Activated CD8-positive, alpha-beta memory T cell treated with anti-CD3 and anti-CD28 coated beads for 24 hours (primary cell): ENCODE measurements around the gene PFN3.

Experiments
- DNase-seq: peaks from one replicate; pipeline ENCODE4 v3.0.0-alpha.2; 2020

Gene PFN3, protein sequence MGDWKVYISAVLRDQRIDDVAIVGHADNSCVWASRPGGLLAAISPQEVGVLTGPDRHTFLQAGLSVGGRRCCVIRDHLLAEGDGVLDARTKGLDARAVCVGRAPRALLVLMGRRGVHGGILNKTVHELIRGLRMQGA

DNA sequence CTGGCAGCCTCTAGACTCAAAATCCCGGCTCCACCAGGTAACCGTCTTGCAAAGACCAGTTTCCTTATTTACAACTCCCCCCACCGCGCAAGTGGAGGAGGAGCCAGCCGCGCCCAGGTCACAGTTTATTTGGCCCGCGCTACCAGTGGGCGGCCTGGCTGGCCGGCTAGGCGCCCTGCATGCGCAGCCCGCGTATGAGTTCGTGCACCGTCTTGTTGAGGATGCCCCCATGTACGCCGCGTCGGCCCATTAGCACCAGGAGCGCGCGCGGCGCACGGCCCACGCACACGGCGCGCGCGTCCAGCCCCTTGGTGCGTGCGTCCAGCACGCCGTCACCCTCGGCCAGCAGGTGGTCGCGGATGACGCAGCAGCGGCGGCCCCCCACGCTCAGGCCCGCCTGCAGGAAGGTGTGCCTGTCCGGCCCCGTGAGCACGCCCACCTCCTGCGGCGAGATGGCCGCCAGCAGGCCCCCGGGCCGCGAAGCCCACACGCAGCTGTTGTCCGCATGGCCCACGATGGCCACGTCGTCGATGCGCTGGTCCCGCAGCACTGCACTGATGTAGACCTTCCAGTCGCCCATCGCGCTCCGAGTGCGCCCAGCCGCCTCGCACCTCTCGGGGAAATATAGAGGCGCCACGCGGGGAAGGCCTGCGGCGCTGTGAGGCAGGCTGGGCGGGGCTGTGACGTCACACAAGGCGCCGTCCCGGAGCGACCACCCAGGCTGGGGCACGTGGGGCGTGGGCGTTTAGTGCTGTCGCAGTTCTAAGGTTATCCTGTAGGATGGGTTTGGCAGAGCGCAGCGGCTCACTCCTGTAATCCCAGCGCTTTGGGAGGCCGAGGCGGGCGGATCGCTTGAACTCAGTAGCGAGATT lies at the start of gene PFN3:
Gene PFN3, minus strand, starts transcription at position 665 of the 872 bp plus-strand sequence. Its CDS starts 85 bp downstream, at position 580.
- no peak for DNase-seq

DNA sequence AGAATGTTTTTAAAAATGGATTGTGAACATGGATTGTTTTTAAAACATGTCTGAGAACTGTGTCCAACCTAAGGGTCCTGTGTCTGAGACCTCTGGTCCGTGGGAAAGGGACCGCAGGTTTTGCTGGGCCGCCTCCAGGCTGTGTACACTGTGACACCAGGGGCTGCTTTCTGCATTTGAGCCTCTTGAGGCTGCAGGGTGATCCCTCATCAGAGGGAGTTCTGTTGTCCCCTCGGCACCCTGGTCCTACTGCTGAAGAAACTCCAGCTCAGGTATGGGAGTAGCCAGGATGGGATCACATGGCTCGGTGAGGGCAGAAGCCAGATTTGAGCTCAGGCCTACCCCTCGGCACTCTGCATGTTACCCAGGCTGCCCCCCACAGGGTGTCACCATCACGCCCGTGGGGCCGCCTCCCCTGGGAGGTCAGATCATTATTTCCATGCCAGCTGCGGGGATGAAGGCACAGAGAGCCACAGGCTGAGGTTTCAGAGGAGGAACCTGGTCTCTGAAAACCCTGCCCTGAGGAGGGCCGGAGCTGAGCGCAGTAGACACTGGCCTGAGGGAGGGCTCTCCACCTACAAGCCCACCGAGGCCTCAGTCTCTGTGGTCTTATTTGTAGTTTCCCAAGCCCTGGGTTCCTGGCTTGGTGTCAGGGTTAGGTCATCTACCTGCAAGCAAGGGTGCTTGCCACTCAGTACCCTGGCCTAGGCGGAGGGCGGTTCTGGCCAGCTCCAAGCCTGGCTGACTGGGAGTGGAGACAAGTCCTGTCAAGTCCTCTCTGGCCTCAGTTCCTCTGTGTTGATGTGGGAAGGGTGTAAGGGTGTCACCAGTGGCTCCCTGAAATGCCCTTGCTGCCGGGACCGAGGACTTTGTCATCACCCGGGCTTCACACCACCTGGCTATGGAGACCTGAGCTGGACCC lies 48.9 kb upstream of the PFN3 start:
- no peak for DNase-seq

DNA sequence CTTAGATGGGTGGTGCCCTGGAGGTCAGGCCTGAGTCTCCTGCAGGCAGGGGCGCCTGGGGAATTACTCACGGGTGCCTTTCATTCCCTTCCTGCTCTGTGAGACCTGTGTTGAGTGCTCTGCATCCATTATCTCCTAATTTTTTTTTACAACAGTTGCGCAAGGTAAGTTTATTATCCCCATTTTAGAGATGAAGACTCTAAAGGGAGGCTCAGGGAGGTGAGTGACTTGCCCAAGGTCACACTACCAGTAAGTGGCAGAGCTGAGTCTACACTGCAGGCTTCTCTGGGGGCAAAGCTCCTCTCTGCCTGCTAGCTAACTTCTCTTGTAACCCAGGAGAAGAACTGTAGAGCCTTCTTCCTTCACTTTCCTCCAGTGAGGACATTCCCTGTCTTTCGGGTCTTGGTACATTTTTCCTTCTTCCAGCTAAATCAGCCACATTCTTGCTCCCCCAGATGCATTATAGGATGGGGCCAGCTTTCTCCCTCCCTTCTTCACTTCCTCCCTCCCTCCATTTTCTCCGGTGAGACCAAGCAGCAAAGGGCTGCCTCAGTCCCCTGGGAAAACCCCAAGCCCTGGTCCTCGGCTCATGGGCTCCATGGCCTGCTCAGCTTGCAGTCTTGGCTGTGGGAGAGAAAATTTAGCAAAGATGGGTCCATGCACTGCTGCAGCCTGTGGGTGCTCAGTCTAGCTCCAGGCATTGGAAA lies 47.9 kb upstream of the PFN3 start:
- DNase-seq = no peak

DNA sequence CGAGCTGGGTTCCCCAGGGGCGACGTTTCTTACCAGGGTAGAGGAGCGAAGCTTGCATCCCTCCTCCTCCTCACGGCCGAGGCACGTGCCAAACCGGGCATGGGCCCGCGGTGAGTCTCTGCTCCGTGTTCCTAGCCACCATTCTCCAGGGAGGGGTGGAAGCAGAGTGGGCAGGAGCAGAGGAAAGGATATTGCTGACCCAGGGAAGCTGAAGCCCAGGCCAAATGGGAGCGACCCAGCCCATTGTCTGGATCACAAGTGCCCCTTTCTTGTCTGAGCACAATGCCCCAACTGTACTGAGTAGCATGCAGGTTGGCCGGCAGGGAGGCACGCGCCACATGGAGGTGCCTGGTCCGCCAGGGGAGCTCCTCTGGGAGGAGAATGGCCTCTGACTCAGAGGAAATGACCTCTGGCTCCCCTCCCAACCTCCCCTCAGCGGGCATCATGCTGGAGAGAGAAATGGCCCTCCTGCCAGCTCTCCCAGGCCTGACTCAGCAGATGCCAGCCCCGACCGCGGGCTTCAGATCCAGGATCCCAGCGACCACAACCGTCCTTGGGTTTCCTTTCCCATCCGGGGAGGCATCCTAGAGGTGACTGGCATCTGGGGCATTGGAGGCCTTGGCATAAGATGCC lies 47.3 kb upstream of the PFN3 start:
- peak; percentile 78 for DNase-seq

DNA sequence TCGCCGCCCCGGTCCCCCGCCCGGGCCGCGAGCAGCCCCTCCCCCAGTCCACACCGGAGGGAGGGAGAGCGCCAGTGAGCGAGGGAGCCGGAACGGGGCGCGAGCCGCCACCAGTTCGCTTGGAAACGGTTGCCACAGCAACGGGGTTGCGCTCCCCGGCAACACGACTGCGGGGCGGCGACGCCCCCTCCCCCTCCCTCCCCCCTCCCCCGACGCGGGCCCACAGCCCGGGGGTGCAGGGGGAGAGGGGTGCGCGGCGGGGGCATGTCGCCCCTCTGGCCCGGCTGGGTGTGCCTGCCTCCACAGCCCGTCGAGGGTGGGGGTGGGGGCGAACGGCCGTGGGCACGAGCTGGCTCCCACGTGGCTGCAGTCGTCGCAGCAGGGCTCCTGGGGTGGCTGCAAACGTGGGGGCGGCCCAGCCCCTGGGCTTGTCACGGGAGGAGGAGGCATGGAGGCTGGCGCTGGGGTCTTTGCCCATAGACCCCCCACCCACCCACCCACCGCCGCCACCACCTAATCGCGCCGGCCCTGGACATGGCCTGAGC lies 46.7 kb upstream of the PFN3 start:
- peak; percentile 83 for DNase-seq

DNA sequence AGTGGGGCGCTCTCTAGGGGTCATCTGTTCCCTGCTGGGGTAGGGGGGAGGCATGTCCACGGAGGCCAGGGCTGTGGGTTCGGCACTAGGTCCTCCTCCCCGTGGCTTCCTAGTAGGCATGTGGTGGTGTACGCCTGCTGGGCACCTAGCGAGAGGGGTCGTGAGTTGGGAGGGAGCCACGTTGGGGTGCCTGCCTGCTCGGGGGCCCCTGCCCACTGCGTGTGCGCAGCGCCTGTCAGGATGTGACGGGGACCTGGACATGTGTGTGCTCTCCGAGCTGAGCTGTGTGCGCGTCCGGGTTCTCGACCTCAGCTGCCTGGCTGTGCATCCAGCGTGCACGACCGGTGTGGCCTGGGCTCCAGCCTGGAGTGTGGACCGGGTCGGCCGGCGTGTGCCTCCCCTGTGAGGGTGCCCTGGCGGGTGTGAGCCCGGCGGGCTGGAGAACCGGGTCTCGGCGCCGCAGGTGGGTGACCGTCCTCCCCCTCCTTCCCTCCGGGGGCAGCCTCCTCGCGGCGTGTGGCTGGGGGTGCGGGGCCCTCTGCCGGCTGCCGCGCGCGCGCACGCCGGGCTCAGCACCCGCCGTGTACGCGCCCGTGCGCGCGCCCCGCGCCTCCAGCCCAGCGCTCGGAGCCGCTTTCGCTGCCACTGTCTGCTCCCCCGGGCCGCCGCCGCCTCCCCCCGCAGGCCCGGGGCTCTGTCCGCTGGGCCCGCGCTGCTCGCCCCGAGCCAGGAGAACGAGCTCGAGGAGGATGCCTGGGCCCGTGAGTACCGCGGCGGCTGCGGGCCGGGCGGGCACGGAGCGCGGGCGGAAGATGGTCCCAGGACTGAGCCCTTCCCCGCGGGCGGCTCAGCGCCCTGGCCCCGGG lies 46.0 kb upstream of the PFN3 start, which contains the start of gene PRR7:
Gene PRR7, plus strand, starts transcription at position 615 of the 866 bp plus-strand sequence. CDS start 8,254 bp downstream, outside the sequence.
- DNase-seq = peak; percentile 90

DNA sequence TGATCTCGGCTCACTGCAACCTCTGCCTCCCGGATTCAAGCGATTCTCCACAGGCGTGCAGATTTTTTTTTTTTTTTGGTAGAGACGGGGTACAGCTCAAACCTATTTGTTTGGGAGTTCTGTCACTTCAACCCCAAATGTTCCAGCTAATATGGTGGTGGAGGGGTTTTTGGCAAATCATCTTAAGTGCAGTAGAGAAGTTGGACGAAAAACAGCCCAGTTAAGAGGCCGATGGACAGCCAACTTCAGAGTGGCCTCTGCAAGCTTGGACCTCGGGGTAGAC lies 45.4 kb upstream of the PFN3 start:
- DNase-seq = no peak

DNA sequence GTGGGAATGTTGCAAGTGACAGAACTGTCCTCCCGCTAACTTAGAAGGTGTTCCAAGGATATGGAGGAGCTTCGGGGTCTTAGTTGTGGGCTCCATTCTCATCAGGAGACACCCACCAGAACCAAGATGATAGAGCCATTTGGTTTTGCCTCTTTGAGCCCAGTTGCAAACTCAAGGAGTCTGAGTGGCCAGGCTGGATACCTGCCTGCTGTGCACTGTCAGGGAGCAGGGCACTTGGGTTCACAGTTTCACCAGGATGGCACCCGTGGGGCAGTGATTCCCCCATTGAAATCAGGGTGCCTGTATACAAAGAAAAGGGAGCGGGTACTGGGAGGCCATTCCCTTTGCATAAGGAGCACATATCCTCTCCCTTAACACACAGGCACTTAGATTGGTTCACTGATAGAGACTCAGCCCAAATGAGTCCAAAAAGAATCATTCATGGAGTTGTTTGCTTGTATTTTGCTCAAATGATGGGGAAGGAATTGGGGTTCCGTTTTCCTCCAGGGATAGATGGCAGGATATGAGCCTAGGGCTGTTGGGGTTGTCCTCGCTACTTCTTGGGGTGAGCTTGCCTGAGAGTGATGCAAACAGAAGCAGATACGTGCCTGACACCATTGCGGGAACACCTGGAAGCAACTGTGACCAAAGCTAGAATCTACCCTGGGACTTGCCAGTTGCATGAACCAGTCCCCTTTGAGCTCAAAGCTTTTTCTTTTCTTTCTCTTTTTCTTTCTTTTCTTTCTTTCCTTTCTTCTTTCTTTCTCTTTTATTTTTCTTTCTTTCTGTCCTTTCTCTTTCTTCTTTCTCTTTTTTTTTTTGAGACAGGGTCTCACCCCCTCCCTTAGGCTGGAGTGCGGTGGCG lies 44.8 kb upstream of the PFN3 start:
- peak; percentile 69 for DNase-seq

DNA sequence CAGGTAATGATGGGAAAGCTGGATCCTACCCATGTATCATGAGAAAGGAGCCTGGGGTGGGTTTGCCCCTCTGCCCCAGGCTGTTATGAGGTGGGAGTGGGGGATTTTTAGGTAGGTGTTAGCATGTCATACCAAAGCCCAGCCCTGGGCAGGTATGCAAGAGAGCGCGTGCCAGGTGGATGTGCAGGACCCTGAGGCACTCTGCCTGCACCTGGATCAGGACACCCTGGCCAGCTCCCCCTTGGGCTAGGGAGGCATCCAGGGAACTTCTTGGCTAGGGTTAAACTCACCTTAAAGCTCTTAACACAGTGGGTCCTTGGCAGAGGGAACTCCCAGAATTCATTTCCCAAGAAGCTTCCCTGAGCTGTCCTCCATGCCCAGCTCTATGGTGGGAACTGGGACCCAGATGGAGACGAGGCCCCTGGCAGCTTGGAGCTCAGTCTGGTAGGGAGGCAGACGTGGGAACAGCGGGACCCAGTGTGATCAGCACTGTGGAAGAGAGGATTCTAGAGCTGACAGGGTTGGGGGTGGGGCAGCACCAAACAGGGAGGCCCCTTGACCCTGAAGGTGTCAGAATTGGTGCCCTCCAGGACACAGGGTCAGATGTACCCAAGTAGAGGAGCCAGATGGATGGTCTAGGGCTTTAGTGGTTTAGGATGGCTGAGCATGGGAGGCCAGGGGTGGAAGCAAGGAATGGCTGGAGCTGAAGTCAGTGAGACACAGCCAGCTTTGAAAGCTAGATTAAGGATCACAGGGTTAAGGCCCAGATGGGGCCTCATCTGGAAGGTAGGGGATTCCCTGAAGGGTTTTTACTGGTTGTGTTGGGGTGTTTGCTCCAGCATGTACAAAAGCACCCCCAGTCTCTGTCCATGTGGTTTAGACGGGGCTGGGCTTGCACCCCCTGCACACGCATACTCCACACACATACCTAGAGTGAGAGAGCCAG lies 43.9 kb upstream of the PFN3 start:
- DNase-seq = peak; percentile 72

DNA sequence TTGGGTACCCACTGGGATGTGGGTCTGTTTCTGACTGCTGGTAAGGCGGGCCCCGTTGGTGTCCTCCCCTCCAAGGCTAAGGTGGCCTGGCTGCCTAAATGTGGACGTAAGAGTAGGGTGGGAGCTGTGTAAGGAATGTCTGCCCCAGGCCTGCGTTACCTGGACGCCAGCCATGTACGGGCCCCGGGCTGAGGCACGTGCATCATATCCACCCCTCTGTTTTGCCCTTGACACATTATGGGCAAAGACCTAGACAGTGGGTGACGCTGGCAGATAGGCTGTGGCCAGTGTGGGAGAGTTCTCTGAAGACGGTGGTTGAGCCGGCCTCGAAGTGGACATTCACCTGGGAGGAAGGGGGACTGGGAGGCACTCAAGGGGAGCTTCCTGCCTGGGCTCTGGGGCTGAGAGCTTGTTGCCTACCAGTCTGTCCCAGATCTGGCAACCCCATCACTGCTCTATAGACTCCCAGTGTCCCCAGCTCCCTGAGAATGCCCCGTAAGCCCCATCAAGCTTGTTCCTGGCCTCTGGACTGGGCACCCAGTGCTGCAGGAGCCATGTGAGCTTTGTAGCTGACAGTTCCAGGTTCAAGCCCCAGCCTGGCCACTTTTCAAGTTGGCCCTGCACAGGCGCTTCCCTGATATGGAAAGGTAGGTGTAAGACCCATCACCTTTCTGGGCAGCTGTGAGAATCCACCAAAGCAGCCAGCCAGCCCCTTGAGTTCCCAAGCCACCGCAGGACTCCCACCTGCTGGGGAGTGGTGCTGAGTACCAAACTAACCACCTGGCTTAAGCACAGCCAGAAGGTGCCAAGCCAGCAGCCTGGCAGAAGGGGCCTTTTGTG lies 42.9 kb upstream of the PFN3 start:
- DNase-seq = peak; percentile 61

DNA sequence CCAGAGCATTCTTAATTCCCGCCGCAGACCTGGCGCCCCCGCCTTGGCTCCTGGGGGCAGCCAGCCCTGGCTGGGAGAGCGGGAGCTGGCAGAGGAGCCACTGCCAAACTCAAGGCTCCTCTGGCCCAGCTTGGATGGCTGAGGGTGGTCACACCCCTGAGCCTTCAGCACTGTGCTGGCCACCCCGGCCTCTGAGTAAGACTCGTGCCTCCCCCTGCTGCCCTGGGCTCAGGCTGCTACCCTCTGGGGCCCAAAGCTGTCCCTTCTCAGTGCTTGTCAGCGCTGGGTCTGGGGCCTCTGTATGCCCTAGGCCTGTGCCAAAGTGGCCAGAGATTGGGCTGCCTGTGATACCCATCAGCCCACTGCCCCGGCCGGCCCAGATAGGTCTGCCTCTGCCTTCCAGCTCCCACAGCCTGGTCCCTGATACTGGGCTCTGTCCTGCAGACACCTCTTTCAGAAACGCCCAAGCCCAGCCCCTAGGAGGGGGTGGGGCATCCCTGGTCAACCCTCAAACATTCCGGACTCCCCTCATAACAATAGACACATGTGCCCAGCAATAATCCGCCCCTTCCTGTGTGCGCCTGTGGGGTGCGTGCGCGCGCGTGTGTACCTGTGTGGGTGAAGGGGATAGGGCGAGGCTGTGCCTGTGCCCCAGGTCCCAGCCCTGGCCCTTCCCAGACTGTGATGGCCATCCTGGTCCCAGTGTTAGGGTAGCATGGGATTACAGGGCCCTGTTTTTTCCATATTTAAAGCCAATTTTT lies 41.8 kb upstream of the PFN3 start:
- DNase-seq = no peak

DNA sequence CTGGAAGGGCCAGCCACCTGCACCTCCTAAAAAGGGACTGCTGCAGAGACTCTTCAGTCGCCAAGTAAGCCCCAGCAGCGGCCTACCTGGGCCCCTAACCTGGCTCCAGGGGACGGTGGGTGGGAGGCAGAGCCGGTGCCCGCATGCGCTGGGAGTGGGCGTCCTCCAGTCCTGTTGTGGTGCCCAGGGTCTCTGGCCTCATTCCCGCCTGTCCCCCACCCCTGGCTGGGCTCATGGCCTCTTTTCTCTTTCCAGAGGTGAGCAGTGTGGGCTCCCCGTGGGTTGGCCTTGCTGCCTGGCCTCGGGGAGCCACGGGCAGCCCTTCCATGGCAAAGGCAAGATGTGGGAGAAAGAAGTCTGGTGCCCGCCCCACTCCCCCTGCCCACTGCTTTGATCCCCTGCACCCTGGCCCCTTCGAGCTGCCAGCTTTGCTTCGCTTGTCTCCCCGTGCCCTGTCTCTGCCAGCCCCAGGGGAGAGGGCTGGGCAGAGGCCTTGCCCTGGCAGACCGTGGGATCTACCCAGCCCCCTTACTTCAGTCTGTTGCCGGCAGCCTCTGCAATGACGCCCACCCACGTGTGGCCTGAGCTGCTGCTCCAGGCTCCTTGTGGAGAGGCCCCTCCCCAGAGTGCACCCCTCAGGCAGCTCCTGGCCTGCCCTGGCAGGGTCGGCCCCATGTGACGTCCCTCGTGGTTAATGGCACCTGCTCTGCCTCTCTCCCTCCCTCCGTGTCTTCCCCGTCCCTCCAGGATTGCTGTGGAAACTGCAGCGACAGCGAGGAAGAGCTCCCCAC lies 40.7 kb upstream of the PFN3 start:
- DNase-seq = no peak

DNA sequence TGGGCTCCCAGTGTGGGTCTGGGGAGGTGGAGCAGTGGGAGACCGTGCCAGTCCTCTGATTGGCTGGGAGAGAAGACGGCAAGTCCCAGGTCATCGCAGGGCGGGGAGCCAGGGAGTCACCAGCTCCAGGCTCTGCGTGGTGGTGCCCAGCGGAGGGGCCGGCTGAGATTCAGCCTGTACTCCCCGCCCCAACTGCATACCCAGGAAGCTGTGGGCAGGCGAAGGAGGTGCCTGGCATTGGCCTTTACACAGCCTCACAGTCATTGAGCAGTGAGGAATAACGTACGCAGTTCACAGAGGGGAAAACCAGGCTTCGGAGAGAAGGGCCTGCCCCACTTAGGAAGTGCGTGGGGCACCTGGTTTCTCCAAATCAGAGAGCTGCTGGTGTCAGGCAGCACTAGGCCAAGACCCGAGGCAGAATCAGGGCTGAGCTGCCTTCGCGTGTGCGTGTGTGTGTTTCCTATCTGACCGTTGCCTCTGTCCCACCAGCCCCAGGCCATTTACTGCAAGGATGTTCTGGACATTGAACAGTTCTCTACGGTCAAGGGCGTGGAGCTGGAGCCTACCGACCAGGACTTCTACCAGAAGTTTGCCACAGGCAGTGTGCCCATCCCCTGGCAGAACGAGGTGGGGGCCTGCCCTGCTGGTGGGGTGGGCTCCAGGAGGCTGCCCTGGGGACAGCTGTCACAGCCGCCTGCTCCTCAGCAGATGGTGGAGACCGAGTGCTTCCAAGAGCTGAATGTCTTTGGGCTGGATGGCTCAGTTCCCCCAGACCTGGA lies 39.9 kb upstream of the PFN3 start:
- peak; percentile 65 for DNase-seq

DNA sequence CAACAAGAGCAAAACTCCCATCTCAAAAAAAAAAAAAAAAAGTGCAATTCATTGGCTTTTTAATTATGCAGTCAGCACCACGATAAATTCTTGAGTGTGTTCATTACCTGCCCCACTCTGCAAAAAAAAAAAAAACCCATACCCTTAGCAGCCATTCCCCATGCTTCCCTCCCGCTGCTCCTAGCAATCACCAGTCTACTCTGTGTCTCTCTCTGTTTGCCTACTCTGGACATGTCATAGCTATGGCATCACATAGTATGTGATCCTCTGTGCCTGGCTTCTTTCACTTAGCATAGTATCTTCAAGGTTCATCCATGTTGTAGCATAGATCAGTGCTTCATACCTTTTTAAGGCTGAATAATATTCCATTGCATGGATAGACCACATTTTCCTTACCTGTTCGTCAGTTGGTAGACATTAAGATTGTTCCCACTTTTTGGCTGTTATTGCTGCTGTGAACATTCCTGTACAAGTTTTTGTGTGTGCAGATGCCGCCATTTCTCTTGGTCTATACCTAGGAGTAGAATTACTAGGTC lies 39.1 kb upstream of the PFN3 start:
- no peak for DNase-seq

DNA sequence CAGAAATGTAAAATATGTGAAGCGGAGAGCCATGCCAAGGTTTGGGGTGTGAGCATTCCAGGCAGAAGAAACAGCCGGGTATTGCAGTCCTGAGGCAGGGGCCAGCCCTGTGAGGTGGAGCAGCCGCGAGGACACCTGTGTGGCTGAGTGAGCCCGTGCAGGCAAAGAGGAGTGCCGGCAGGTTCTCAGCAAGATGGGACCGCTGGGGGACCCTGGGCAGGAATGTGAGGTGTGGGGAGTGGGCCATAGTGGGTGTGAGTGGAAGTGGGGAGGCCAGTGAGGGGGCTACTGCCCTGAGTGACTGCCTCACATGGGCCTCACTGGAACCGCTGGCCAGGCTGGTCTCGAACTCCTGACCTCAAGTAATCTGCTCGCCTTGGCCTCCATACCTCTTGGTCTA lies 38.0 kb upstream of the PFN3 start:
- no peak for DNase-seq
